ENCODE data around the gene CGNL1. TPM values are rescaled to one million over a fixed set of nuclear protein-coding genes. Genes with fewer than 3 reads are reported as not detected.

Gene CGNL1
- total and polyA plus RNA-seq, 10 of the 15 experiments (the other 5 are each of a cell fraction or from before 2014, with no cell fraction given): under 0.01 to 0.27 (median 0.04) TPM; not detected in 3

- RAD21 ChIA-PET (ENCODE audit: unreplicated experiment): interaction anchor here (0.9 to 3.0 kb wide), 3 partner anchors 23 to 358 kb away, joined by 3 to 15 read pairs (median 3); no protein-coding TSS in a partner anchor
- Histone ChIP-seq H4K20me1 (ENCODE audit: control insufficient read depth, insufficient read depth) (no peaks in the 10 kb centered on the region), H3K79me2 (ENCODE audit: control insufficient read depth, insufficient read depth, low read length) (no peaks in the 10 kb centered on the region), H3K27ac (ENCODE audit: control insufficient read depth, insufficient read depth) (no peak overlapping the region), H3K36me3 (ENCODE audit: control insufficient read depth in 2 of 2, insufficient read depth in 2 of 2, low read length in 1 of 2) (no peaks in the 10 kb centered on the region), H2AFZ (ENCODE audit: control insufficient read depth, low read depth, low read length) (no peak overlapping the region), H3K27me3 (replicated peaks in 1 of 2; ENCODE audit: control insufficient read depth in 2 of 2, insufficient read depth in 2 of 2, low read length in 1 of 2) (peaks cover 0 to 1% of the 10 kb centered on the region in 2 experiments; a peak in 2 of 4 replicates), H3K4me2 (ENCODE audit: control insufficient read depth, insufficient read depth) (no peak overlapping the region), H3K4me1 (ENCODE audit: control insufficient read depth, insufficient read depth, low read length) (no peaks in the 10 kb centered on the region), H3K4me3 (no peak overlapping the region), H3K9me3 (replicated peaks; ENCODE audit: control insufficient read depth, insufficient read depth, low read length) (no peaks in the 10 kb centered on the region), H3K9ac (ENCODE audit: control insufficient read depth, insufficient read depth, low read length) (no peak overlapping the region)
- SMC1A ChIA-PET (ENCODE audit: uncharacterized antibody, unreplicated experiment): interaction anchor here (0.9 kb wide), 1 partner anchor 71 kb away, joined by 3 read pairs; no protein-coding TSS in a partner anchor
- WGBS (ENCODE audit: insufficient coverage, insufficient replicate concordance, low lambda C conversion rate, missing lambda C conversion rate): 0% methylated on average over 1 of the region's 1 CpG
- ATAC-seq (no peak), FAIRE-seq (no peak), DNase-seq (ENCODE audit: low read depth, low spot score) (no peak)
- in situ Hi-C loops (cut with MboI): no loop called here
- intact Hi-C loops (cut with micrococcal nuclease; ENCODE audit: unreplicated experiment): no loop called here
- CTCF ChIA-PET: interaction anchor here (1.2 kb wide), 3 partner anchors 23 to 164 kb away, joined by 3 to 6 read pairs (median 3); no protein-coding TSS in a partner anchor
- TF ChIP-seq NKRF (conservative IDR thresholded peaks at IDR 0.05): no peak
- TF ChIP-seq ZNF274 (IDR thresholded peaks at IDR 0.05; ENCODE audit: insufficient read depth, insufficient read length): no peak
- no peak for TF ChIP-seq CREB1 (IDR thresholded peaks at IDR 0.05; ENCODE audit: low read depth)
- TF ChIP-seq MEF2A (IDR thresholded peaks at IDR 0.05; ENCODE audit: insufficient read depth, low read depth, low read length): no peak
- TF ChIP-seq GABPA (IDR thresholded peaks at IDR 0.05; ENCODE audit: low read depth): no peak
- TF ChIP-seq SIX5 (IDR thresholded peaks at IDR 0.05; ENCODE audit: low read depth, low read length, severe bottlenecking): no peak
- no peak for TF ChIP-seq JUND (IDR thresholded peaks at IDR 0.05; ENCODE audit: low read depth, low read length)
- no peak for TF ChIP-seq ZBTB4 (CRISPR knock-in tag; IDR thresholded peaks at IDR 0.05)
- no peak for TF ChIP-seq RUNX3 (IDR thresholded peaks at IDR 0.05; ENCODE audit: low read length)
- no peak for TF ChIP-seq ASH2L (IDR thresholded peaks at IDR 0.05; ENCODE audit: borderline replicate concordance, low read depth)
- POLR2A ChIA-PET: no interaction called here
- no TSS peak for BruUV-seq (replicated peaks)
These were observed 128.3 kb downstream of the CGNL1 start for GRCh38 chr15:57504599-57504940.

All from GM12878 (cell line).